HL-60 (cell line): ENCODE measurements around the gene MAN1C1.

Experiments
- DNase-seq, 2 experiments: peaks; one replicate each; pipeline ENCODE4 v3.0.0-alpha.2; 2010 to 2020; ENCODE audit warnings: low read depth in 1 of 2, low spot score in 1 of 2
- H3K27ac ChIP-seq: fragments of 250-450 bp; sonication (Bioruptor Pico); replicated peaks from 2 replicates; pipeline ENCODE4 v1.5.1; 2020; ENCODE audit warnings: mild to moderate bottlenecking, moderate library complexity
- H3K27me3 ChIP-seq: fragments of 250-450 bp; sonication (Bioruptor Pico); 2 replicates; pipeline ENCODE4 v1.5.1; 2021; ENCODE audit warnings: mild to moderate bottlenecking, moderate library complexity; ENCODE audit not compliant: insufficient read depth, poor library complexity, severe bottlenecking
- H3K4me3 ChIP-seq: replicated peaks from 2 replicates; pipeline ENCODE4 v1.5.1; 2011; ENCODE audit warnings: mild to moderate bottlenecking, control low read depth, low read length; ENCODE audit not compliant: insufficient read depth
- CTCF ChIP-seq: IDR thresholded peaks from one replicate; pipeline ENCODE4 v1.5.1; 2011; ENCODE audit warnings: low read length, control low read depth, inconsistent platforms; ENCODE audit not compliant: insufficient read depth
- GABPA ChIP-seq: IDR thresholded peaks from 2 replicates; pipeline ENCODE4 v1.6.1; 2012; ENCODE audit warnings: low read depth
- POLR2AphosphoS5 ChIP-seq: IDR thresholded peaks from 2 replicates; pipeline ENCODE4 v1.6.1; 2012; ENCODE audit warnings: low read depth
- REST ChIP-seq: IDR thresholded peaks from 2 replicates; pipeline ENCODE4 v1.6.1; 2012; ENCODE audit warnings: low read depth; ENCODE audit not compliant: insufficient replicate concordance
- SPI1 ChIP-seq: IDR thresholded peaks from 2 replicates; pipeline ENCODE4 v1.6.1; 2012; ENCODE audit warnings: low read depth, mild to moderate bottlenecking, borderline replicate concordance

Gene MAN1C1

GRCh38 chr1:25573591-25573930 is 43.0 kb upstream of the MAN1C1 start:
- Histone ChIP-seq H3K27ac (no peak overlapping the region), H3K27me3 (no peaks in the 10 kb centered on the region), H3K4me3 (no peak overlapping the region)
- TF ChIP-seq REST (no peak), POLR2AphosphoS5 (no peak), SPI1 (no peak), GABPA (no peak), CTCF (no peak)
- no peak for DNase-seq

DNA sequence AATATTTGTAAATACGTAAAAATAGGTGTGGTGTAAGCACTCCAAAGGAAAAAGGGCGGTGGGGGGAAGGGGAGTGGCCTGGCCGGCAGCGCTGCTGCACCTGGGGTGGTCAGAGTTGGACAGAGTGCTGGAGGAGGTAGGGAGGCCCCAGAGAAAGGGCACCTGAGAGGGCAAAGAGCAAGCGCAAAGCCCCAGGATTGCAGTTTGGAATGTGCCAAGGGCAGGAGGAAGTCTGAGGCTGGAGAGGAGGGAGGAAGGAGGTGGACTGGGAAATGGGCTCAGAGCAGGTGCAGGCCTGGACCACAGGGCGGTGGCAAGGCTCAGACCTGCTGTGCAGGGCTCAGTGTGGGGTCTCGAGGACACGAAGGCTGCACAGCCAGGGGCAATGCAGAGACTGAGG is 42.6 kb upstream of the MAN1C1 start:
- TF ChIP-seq GABPA, result no peak
- TF ChIP-seq SPI1, result no peak
- TF ChIP-seq POLR2AphosphoS5, result no peak
- no peak for TF ChIP-seq REST
- TF ChIP-seq CTCF, result no peak
- Histone ChIP-seq H3K27me3 (no peaks in the 10 kb centered on the region), H3K27ac (no peak overlapping the region), H3K4me3 (no peak overlapping the region)
- no peak for DNase-seq

DNA sequence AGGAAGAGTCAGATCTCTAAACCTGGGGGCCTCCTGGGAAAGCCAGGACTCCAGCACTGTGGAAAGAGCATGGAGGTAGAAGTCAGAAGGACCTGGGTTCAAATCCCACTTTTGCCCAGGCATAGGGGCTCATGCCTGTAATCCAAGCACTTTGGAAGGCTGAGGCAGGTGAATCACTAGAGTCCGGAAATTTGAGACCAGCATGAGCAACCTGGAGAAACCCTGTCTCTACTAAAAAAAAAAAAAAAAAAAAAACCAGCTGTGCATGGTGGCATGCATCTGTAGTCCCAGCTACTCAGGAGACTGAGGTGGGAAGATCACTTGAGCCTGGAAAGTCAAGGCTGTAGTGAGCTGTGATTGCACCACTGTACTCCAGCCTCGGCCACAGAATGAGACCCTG is 41.4 kb upstream of the MAN1C1 start:
- no peak for DNase-seq
- no peak overlapping the region for H3K27ac ChIP-seq
- no peaks in the 10 kb centered on the region for H3K27me3 ChIP-seq
- no peak for TF ChIP-seq SPI1
- TF ChIP-seq REST, result no peak
- TF ChIP-seq CTCF, result no peak
- H3K4me3 ChIP-seq, result no peak overlapping the region
